Endothelial cell of umbilical vein (primary cell): ENCODE results near the gene PRRT1. TPM values are rescaled to one million over a fixed set of nuclear protein-coding genes. Genes with fewer than 3 reads are reported as not detected.

Source experiments
- BruUV-seq: library from RNA; stranded (reverse); fragments of 400-500 nt; replicated peaks from 2 replicates; lab custom pipeline; 2021; lab: Mats Ljungman, UMichigan
- CTCF ChIA-PET: fragments of 300-600, 350-600 bp; sonication (Branson Sonifier 250); formaldehyde crosslinking; loops from one replicate; lab custom pipeline; 2021; ENCODE audit warnings: antibody characterized with exemption, inconsistent platforms; lab: Charles Lee
- POLR2A ChIA-PET: fragments of 300-600, 350-600 bp; sonication (Branson Sonifier 250); formaldehyde crosslinking; loops from one replicate; lab custom pipeline; 2021; ENCODE audit warnings: antibody characterized with exemption, inconsistent platforms; lab: Charles Lee
- DNase-seq: peaks from one replicate; pipeline ENCODE4 v3.0.0-alpha.2; 2011; ENCODE audit warnings: low read depth, low spot score
- FAIRE-seq: peaks from 2 replicates; lab custom pipeline; 2011; peaks lifted over from hg19 to GRCh38; lab: Jason Lieb, UNC
- H2AFZ ChIP-seq: 2 replicates; pipeline ENCODE4 v1.6.0; 2012; ENCODE audit warnings: low read depth, low read length, control low read depth, inconsistent platforms
- H3K27ac ChIP-seq: 2 replicates; pipeline ENCODE4 v1.5.1; 2011; ENCODE audit warnings: low read depth, mild to moderate bottlenecking, control low read depth, low read length, moderate library complexity; ENCODE audit not compliant: insufficient read depth
- H3K27me3 ChIP-seq, 2 experiments: 2 replicates each; pipeline versions ENCODE4 v1.6.0 to v1.6.1; 2011; ENCODE audit warnings: low read length in 2 of 2, mixed read lengths in 1 of 2; ENCODE audit not compliant: control insufficient read depth in 2 of 2, insufficient read depth in 2 of 2
- H3K36me3 ChIP-seq, 2 experiments: 2 replicates in 1 of 2; 3 replicates in 1 of 2; pipeline ENCODE4 v1.5.1; 2011; ENCODE audit warnings: low read length in 2 of 2, mild to moderate bottlenecking in 1 of 2, moderate library complexity in 1 of 2; ENCODE audit not compliant: control insufficient read depth in 2 of 2, insufficient read depth in 2 of 2; ENCODE audit errors: extremely low read depth in 1 of 2
- H3K4me1 ChIP-seq: 3 replicates; pipeline ENCODE4 v1.5.1; 2011; ENCODE audit warnings: mild to moderate bottlenecking, low read length; ENCODE audit not compliant: control insufficient read depth, insufficient read depth; ENCODE audit errors: extremely low read depth
- H3K4me2 ChIP-seq: 2 replicates; pipeline ENCODE4 v1.6.1; 2011; ENCODE audit warnings: low read length, control low read depth, mixed read lengths; ENCODE audit not compliant: insufficient read depth
- H3K4me3 ChIP-seq, 3 experiments: fragments of 200-600 bp in 1 of 3; sonication (generic), shearing (Covaris generic) in 1 of 3; replicated peaks in 1 of 3; 2 replicates each; pipeline ENCODE4 v1.5.1; 2011 to 2016; ENCODE audit warnings: control low read depth in 3 of 3, low read length in 3 of 3, mild to moderate bottlenecking in 2 of 3, inconsistent platforms in 1 of 3, low read depth in 1 of 3, moderate library complexity in 1 of 3; ENCODE audit not compliant: insufficient read depth in 1 of 3
- H3K79me2 ChIP-seq: 2 replicates; pipeline ENCODE4 v1.6.0; 2012; ENCODE audit warnings: low read length, inconsistent platforms; ENCODE audit not compliant: control insufficient read depth, insufficient read depth
- H3K9ac ChIP-seq: replicated peaks from 2 replicates; pipeline ENCODE3; 2011; ENCODE audit warnings: low read length, control low read depth; ENCODE audit not compliant: insufficient read depth; ENCODE audit errors: extremely low read depth
- H3K9me1 ChIP-seq: replicated peaks from 3 replicates; pipeline ENCODE4 v1.6.0; 2011; ENCODE audit warnings: mild to moderate bottlenecking, low read length; ENCODE audit not compliant: control insufficient read depth, insufficient read depth; ENCODE audit errors: extremely low read depth
- H3K9me3 ChIP-seq: replicated peaks from 2 replicates; pipeline ENCODE4 v1.5.1; 2012; ENCODE audit warnings: low read length, inconsistent platforms; ENCODE audit not compliant: control insufficient read depth, insufficient read depth
- H4K20me1 ChIP-seq: replicated peaks from 2 replicates; pipeline ENCODE3; 2011; ENCODE audit warnings: mild to moderate bottlenecking, low read length; ENCODE audit not compliant: control insufficient read depth, insufficient read depth; ENCODE audit errors: extremely low read depth
- EZH2 ChIP-seq: IDR thresholded peaks from 2 replicates; pipeline ENCODE4 v1.6.1; 2012; ENCODE audit warnings: borderline replicate concordance, low read depth, mild to moderate bottlenecking, moderate library complexity, low read length, inconsistent platforms; ENCODE audit not compliant: severe bottlenecking
- FOS ChIP-seq: IDR thresholded peaks from 2 replicates; pipeline ENCODE4 v1.6.1; 2011; ENCODE audit warnings: mild to moderate bottlenecking, low read length, moderate library complexity, borderline replicate concordance; ENCODE audit not compliant: insufficient read depth
- GATA2 ChIP-seq: IDR thresholded peaks from 2 replicates; pipeline ENCODE4 v1.7.0; 2011; ENCODE audit warnings: low read depth, mild to moderate bottlenecking, moderate library complexity, mixed read lengths, low read length; ENCODE audit not compliant: insufficient read length, insufficient read depth
- JUN ChIP-seq: IDR thresholded peaks from 2 replicates; pipeline ENCODE4 v1.6.1; 2011; ENCODE audit warnings: borderline replicate concordance, low read depth; ENCODE audit not compliant: insufficient read length, insufficient read depth
- MYC ChIP-seq: IDR thresholded peaks from one replicate; pipeline ENCODE4 v1.6.1; 2011; ENCODE audit warnings: mild to moderate bottlenecking, low read depth, low read length
- POLR2A ChIP-seq: IDR thresholded peaks from 2 replicates; pipeline ENCODE4 v1.6.1; 2012; ENCODE audit warnings: low read depth, mild to moderate bottlenecking, control low read depth, low read length
- POLR2AphosphoS5 ChIP-seq: IDR thresholded peaks from 2 replicates; pipeline ENCODE4 v1.6.1; 2012; ENCODE audit warnings: low read depth, mild to moderate bottlenecking, control low read depth, low read length, moderate library complexity; ENCODE audit not compliant: insufficient read depth
- dilution Hi-C: fragments of 300-500 bp; cut with MboI; formaldehyde crosslinking; loops from one replicate; pipeline ENCODE4 v1.15.0; 2019; ENCODE audit warnings: low sequenced_read_pairs; ENCODE audit not compliant: extremely low pct_ligation_motif_present
- intact Hi-C: fragments of 100-400 bp; cut with micrococcal nuclease; formaldehyde crosslinking; loops from one replicate; pipeline ENCODE4 v1.10.0; 2022
- polyA plus RNA-seq, 4 experiments: library from polyadenylated mRNA; depleted of rRNA in 3 of 4; stranded (reverse) in 3 of 4; unstranded in 1 of 4; fragments of >200 nt; gene quantifications; 2 replicates each; pipeline versions ENCODE4 v1.2.1 to v1.2.3, GENCODE V29; 2011 to 2012; ENCODE audit warnings: missing spikeins in 1 of 4
- total RNA-seq: library from RNA; stranded (reverse); gene quantifications from 2 replicates; pipeline ENCODE4 v1.2.3, GENCODE V29; 2021
- TF ChIP-seq, protein P1 (sequence below), 2 donors: IDR thresholded peaks; 1 replicate in 1 of 2; 2 replicates in 1 of 2; pipeline ENCODE4 v1.5.1; 2011; ENCODE audit warnings: low read length in 2 of 2, mild to moderate bottlenecking in 2 of 2, moderate library complexity in 2 of 2, control low read depth in 1 of 2, inconsistent platforms in 1 of 2, low read depth in 1 of 2; ENCODE audit not compliant: insufficient read depth in 1 of 2; ENCODE audit errors: extremely low read depth in 1 of 2
- TF ChIP-seq, protein P2 (sequence below): IDR thresholded peaks from 2 replicates; pipeline ENCODE4 v1.6.1; 2011; ENCODE audit not compliant: insufficient read depth, insufficient read length

PRRT1 gene
- total and polyA plus RNA-seq, 2 donors (not counting 3 experiments of a cell fraction or from before 2014, with no cell fraction given): 0.55 to 1.3 TPM

DNA sequence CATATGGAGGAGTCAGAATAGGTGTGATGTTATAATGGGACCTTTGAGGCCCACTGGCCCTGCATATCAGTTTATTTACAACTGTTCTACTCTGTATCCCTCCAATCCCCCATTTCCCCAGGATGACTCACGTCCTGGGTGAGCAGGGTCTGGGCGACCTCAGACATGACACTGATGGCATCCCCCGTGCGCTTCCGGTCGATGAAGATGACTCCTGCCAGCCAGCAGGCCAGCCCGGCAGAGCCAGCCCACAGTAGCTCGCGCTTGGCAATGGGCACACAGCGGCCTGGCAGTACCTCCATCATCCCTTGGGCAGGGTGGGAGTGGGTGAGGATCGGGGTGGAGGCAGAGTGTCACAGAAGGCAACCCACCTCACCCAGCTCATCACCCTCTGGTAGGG lies 18.6 kb upstream of the PRRT1 start:
- H3K79me2 ChIP-seq: peaks cover 11% of the 10 kb centered on the region
- no peaks in the 10 kb centered on the region for H3K9me1 ChIP-seq
- DNase-seq (no peak), FAIRE-seq (no peak)
- intact Hi-C loops: no loop called here
- dilution Hi-C loops: no loop called here
- no peak overlapping the region for H3K9ac ChIP-seq
- no peak overlapping the region for H3K4me2 ChIP-seq
- no peak overlapping the region for H3K4me3 ChIP-seq
- ChIA-PET CTCF (interaction anchor here (0.6 kb wide), 1 partner anchor 488 kb away, joined by 3 read pairs; no protein-coding TSS in a partner anchor), POLR2A (no interaction called here)
- H3K9me3 ChIP-seq: no peaks in the 10 kb centered on the region
- no peak overlapping the region for H3K27ac ChIP-seq
- TF ChIP-seq EZH2 (no peak), POLR2AphosphoS5 (no peak), GATA2 (no peak), POLR2A (no peak), MYC (no peak), JUN (no peak), FOS (no peak)
- TF ChIP-seq, protein P1, sequence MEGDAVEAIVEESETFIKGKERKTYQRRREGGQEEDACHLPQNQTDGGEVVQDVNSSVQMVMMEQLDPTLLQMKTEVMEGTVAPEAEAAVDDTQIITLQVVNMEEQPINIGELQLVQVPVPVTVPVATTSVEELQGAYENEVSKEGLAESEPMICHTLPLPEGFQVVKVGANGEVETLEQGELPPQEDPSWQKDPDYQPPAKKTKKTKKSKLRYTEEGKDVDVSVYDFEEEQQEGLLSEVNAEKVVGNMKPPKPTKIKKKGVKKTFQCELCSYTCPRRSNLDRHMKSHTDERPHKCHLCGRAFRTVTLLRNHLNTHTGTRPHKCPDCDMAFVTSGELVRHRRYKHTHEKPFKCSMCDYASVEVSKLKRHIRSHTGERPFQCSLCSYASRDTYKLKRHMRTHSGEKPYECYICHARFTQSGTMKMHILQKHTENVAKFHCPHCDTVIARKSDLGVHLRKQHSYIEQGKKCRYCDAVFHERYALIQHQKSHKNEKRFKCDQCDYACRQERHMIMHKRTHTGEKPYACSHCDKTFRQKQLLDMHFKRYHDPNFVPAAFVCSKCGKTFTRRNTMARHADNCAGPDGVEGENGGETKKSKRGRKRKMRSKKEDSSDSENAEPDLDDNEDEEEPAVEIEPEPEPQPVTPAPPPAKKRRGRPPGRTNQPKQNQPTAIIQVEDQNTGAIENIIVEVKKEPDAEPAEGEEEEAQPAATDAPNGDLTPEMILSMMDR (IDR thresholded peaks at IDR 0.05; ENCODE audit: extremely low read depth in 1 of 2, insufficient read depth in 1 of 2, low read depth in 1 of 2, low read length in 2 of 2): no peak
- TF ChIP-seq, protein P2, sequence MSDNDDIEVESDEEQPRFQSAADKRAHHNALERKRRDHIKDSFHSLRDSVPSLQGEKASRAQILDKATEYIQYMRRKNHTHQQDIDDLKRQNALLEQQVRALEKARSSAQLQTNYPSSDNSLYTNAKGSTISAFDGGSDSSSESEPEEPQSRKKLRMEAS: no peak
- no peak overlapping the region for H2AFZ ChIP-seq
- BruUV-seq: no TSS peak
- no peaks in the 10 kb centered on the region for H4K20me1 ChIP-seq
- peaks cover 7% of the 10 kb centered on the region for H3K4me1 ChIP-seq
- H3K36me3 ChIP-seq: peaks cover 7 to 21% of the 10 kb centered on the region in 2 experiments
- no peaks in the 10 kb centered on the region for H3K27me3 ChIP-seq
